Right lobe of liver (tissue), 4 donors: Measurements from ENCODE around the gene PFKL.

Source experiments
- CTCF ChIP-seq, 4 donors: fragments of 200-600 bp in 3 of 4; fragments of 450-650 bp in 1 of 4; IDR thresholded peaks; one replicate each; pipeline versions ENCODE4 v1.5.1 to v1.8.0; 2016 to 2022; ENCODE audit warnings: antibody characterized with exemption in 4 of 4, mild to moderate bottlenecking in 2 of 4
- POLR2A ChIP-seq: fragments of 450-650 bp; IDR thresholded peaks from one replicate; pipeline ENCODE4 v1.6.1; 2017; ENCODE audit warnings: antibody characterized with exemption, mild to moderate bottlenecking
- donor health status: DM: no; HTN: no; CAD: no.
- donor health status: DM: no; HTN: no; CAD: no.
- donor health status: DM: no; HTN: yes; CAD: no.

DNA sequence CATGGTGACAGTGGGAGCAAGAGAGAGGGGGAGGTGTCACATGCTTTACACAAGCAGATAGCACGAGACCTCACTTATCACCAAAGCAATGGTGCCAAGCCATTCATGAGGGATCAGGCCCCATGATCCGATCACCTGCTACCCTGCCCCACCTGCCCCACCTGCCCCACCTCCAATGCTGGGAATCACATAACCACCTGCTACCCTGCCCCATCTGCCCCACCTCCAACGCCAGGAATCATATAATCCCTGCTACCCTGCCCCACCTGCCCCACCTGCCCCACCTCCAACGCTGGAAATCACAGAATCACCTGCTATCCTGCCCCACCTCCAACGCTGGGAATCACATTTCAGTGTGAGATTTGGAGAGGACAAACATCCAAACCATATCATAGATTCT is 24.8 kb upstream of the PFKL start:
- TF ChIP-seq CTCF (IDR thresholded peaks at IDR 0.05) (no peak), POLR2A (no peak)
